H1 (cell line): ENCODE results near the gene TUT4. TPM values are rescaled to one million over a fixed set of nuclear protein-coding genes. Genes with fewer than 3 reads are reported as not detected.

Experiments used
- CHD2 ChIP-seq: IDR thresholded peaks from 2 replicates; pipeline ENCODE4 v1.6.1; 2012; ENCODE audit warnings: low read length, improper control_type of control experiment
- CREB1 ChIP-seq: IDR thresholded peaks from 2 replicates; pipeline ENCODE4 v1.6.1; 2012; ENCODE audit warnings: inconsistent platforms
- JUN ChIP-seq: IDR thresholded peaks from 2 replicates; pipeline ENCODE4 v1.6.1; 2011; ENCODE audit warnings: low read depth, mild to moderate bottlenecking, improper control_type of control experiment, low read length
- RNF2 ChIP-seq: fragments of 200-900, 300-1000 bp; sonication (generic); IDR thresholded peaks from 2 replicates; pipeline ENCODE4 v1.7.1; 2016; ENCODE audit warnings: borderline replicate concordance, low read depth, mild to moderate bottlenecking, antibody characterized with exemption, low read length; ENCODE audit not compliant: poor library complexity, severe bottlenecking; ENCODE audit errors: missing control alignments
- SIRT6 ChIP-seq: IDR thresholded peaks from one replicate; pipeline ENCODE4 v1.7.1; 2012; ENCODE audit warnings: low read length, inconsistent platforms
- SIX5 ChIP-seq: IDR thresholded peaks from 2 replicates; pipeline ENCODE4 v1.6.1; 2011; ENCODE audit warnings: mild to moderate bottlenecking, low read depth, low read length
- TAF7 ChIP-seq: optimal IDR thresholded peaks from 2 replicates; pipeline ENCODE3; 2011; ENCODE audit warnings: low read depth, mild to moderate bottlenecking, inconsistent platforms, low read length, moderate library complexity, borderline replicate concordance
- polyA plus RNA-seq, 7 experiments: library from polyadenylated mRNA; depleted of rRNA in 3 of 7; stranded (reverse) in 5 of 7; unstranded in 2 of 7; fragments of >200 nt in 5 of 7; fragments of 200-250 nt in 2 of 7; gene quantifications; 1 replicate in 5 of 7; 2 replicates in 1 of 7; 4 replicates in 1 of 7; pipeline versions ENCODE4 v1.2.1 to v1.2.3, GENCODE V29; 2011 to 2013; ENCODE audit warnings: missing spikeins in 2 of 7, mixed read lengths in 2 of 7
- total RNA-seq: library from RNA; stranded (reverse); fragmentation: NEBNext Ultra II Directional; extraction: Animal tissue kit (Norgen Biotek cat#: 25700); gene quantifications from 2 replicates; pipeline ENCODE4 v1.2.1, GENCODE V29; 2021

Gene TUT4
- total and polyA plus RNA-seq, 2 of the 8 experiments (the other 6 are each of a cell fraction or from before 2014, with no cell fraction given): 54.5 to 63.3 TPM

GRCh38 chr1:52404116-52404974 lies 148.5 kb downstream of the TUT4 start, which contains the start of the genes ORC1 and PRPF38A (continued):
- TF ChIP-seq JUN (0 out of 2 replicates have a peak, but pooled peaks have one; percentile 6), CHD2 (no peak), SIRT6 (no peak), SIX5 (no peak), CREB1 (peak; percentile 97), TAF7 (peak; percentile 66), RNF2 (no peak)
